HepG2 (cell line): ENCODE data around the gene SLC22A14. TPM values are rescaled to one million over a fixed set of nuclear protein-coding genes. Genes with fewer than 3 reads are reported as not detected.

Experiments used
- ATF4 ChIP-seq, 2 experiments: fragments of 450-650 bp in 1 of 2; sonication (generic) in 1 of 2; formaldehyde crosslinking; IDR thresholded peaks; 2 replicates each; pipeline versions ENCODE4 v1.5.0 to v1.8.0; 2020 to 2022; ENCODE audit warnings: mild to moderate bottlenecking in 1 of 2, missing genetic modification reagents in 1 of 2
- CTCF ChIP-seq: sonication (generic); formaldehyde crosslinking; IDR thresholded peaks from 2 replicates; pipeline ENCODE4 v1.5.0; 2020; ENCODE audit warnings: mild to moderate bottlenecking, missing genetic modification reagents, moderate library complexity
- GFI1 ChIP-seq: sonication (generic); formaldehyde crosslinking; IDR thresholded peaks from 2 replicates; pipeline ENCODE4 v1.5.0; 2020; ENCODE audit warnings: missing genetic modification reagents, mild to moderate bottlenecking, borderline replicate concordance
- NFYC ChIP-seq: IDR thresholded peaks from 2 replicates; pipeline ENCODE4 v1.6.1; 2016; ENCODE audit warnings: missing genetic modification reagents, missing compliant biosample characterization
- TRAFD1 ChIP-seq: sonication (generic); formaldehyde crosslinking; IDR thresholded peaks from 2 replicates; pipeline ENCODE4 v1.5.1; 2020; ENCODE audit warnings: missing genetic modification reagents, mild to moderate bottlenecking, borderline replicate concordance
- UBTF ChIP-seq: sonication (generic); formaldehyde crosslinking; IDR thresholded peaks from 2 replicates; pipeline ENCODE4 v1.4.0; 2020; ENCODE audit warnings: mild to moderate bottlenecking, missing genetic modification reagents
- ZHX1 ChIP-seq: sonication (generic); formaldehyde crosslinking; IDR thresholded peaks from 2 replicates; pipeline ENCODE4 v1.8.1; 2022; ENCODE audit warnings: low read depth, mild to moderate bottlenecking, missing genetic modification reagents
- ZNF274 ChIP-seq: sonication (generic); formaldehyde crosslinking; IDR thresholded peaks from 2 replicates; pipeline ENCODE4 v1.5.1; 2020; ENCODE audit warnings: mild to moderate bottlenecking, missing genetic modification reagents
- ZNF362 ChIP-seq: sonication (generic); formaldehyde crosslinking; IDR thresholded peaks from 2 replicates; pipeline ENCODE4 v1.4.0; 2020; ENCODE audit warnings: missing genetic modification reagents, mild to moderate bottlenecking, borderline replicate concordance
- ZNF564 ChIP-seq: sonication (generic); formaldehyde crosslinking; IDR thresholded peaks from 2 replicates; pipeline ENCODE4 v1.8.1; 2023; ENCODE audit warnings: mild to moderate bottlenecking, missing genetic modification reagents
- ZNF687 ChIP-seq: sonication (generic); formaldehyde crosslinking; IDR thresholded peaks from 2 replicates; pipeline ENCODE4 v1.5.1; 2020; ENCODE audit warnings: mild to moderate bottlenecking, missing genetic modification reagents, moderate library complexity
- polyA plus RNA-seq, 8 experiments: library from polyadenylated mRNA; depleted of rRNA in 3 of 8; stranded (reverse) in 7 of 8; unstranded in 1 of 8; fragments of >200 nt; fragmentation: Illumina TruSeq in 4 of 8; extraction: Trizol in 4 of 8; gene quantifications; 2 replicates each; pipeline versions ENCODE4 v1.2.1 to v1.2.3, GENCODE V29; 2011 to 2016; ENCODE audit warnings: low read depth in 4 of 8, missing spikeins in 1 of 8, mixed read lengths in 1 of 8; ENCODE audit not compliant: insufficient read depth in 1 of 8
- total RNA-seq, 5 experiments: library from RNA; depleted of rRNA; stranded (reverse); fragments of >200 nt; fragmentation: Illumina TruSeq; extraction: Trizol; gene quantifications; 2 replicates each; pipeline ENCODE4 v1.2.3, GENCODE V29; 2016; ENCODE audit warnings: low read depth in 1 of 5

Gene SLC22A14
- total and polyA plus RNA-seq, 2 of the 13 experiments (the other 11 are each of a cell fraction or from before 2014, with no cell fraction given): 0.03 TPM; not detected in 1

- TF ChIP-seq CTCF: peak; percentile 65
- TF ChIP-seq ZNF362 (CRISPR knock-in tag): no peak
- no peak for TF ChIP-seq NFYC (CRISPR knock-in tag)
- TF ChIP-seq GFI1 (CRISPR knock-in tag): no peak
- TF ChIP-seq ZNF274 (CRISPR knock-in tag): no peak
- no peak for TF ChIP-seq UBTF (CRISPR knock-in tag)
- peak; percentile 23; the same call in 1 of the 2 replicates for TF ChIP-seq ZNF687 (CRISPR knock-in tag)
- TF ChIP-seq ZHX1 (CRISPR knock-in tag): no peak
- TF ChIP-seq TRAFD1 (CRISPR knock-in tag): no peak
- no peak for TF ChIP-seq ZNF564 (CRISPR knock-in tag)
- no peak for TF ChIP-seq ATF4 (CRISPR knock-in tag; IDR thresholded peaks at IDR 0.05)
These were observed at the start of gene SLC22A14 (continued) for GRCh38 chr3:38281895-38282686.
